HepG2 (cell line): ENCODE data around the gene TBC1D32.
"Not testable (repeated sequence)": the region's sequence is repeated elsewhere in the genome, so short reads cannot be mapped to it uniquely, and the experiment has no call there.

Source experiments
- CAMTA2 ChIP-seq: sonication (generic); formaldehyde crosslinking; IDR thresholded peaks from 2 replicates; pipeline ENCODE4 v1.4.0; 2020; ENCODE audit warnings: mild to moderate bottlenecking, missing genetic modification reagents, borderline replicate concordance
- CBX5 ChIP-seq: sonication (generic); formaldehyde crosslinking; IDR thresholded peaks from 2 replicates; pipeline ENCODE4 v1.4.0; 2020; ENCODE audit warnings: missing genetic modification reagents, borderline replicate concordance
- CTCF ChIP-seq: sonication (generic); formaldehyde crosslinking; IDR thresholded peaks from 2 replicates; pipeline ENCODE4 v1.5.0; 2020; ENCODE audit warnings: mild to moderate bottlenecking, missing genetic modification reagents, moderate library complexity
- HMG20B ChIP-seq: conservative IDR thresholded peaks from 2 replicates; pipeline ENCODE4 v1.6.1; 2016; ENCODE audit warnings: missing genetic modification reagents, missing compliant biosample characterization
- NFIC ChIP-seq: IDR thresholded peaks from 2 replicates; pipeline ENCODE4 v1.6.1; 2012; ENCODE audit warnings: mild to moderate bottlenecking, low read length, inconsistent platforms
- USF2 ChIP-seq, 2 experiments: sonication (generic) in 1 of 2; formaldehyde crosslinking in 1 of 2; IDR thresholded peaks; 2 replicates each; pipeline versions ENCODE4 v1.5.1 to v1.6.1; 2011 to 2020; ENCODE audit warnings: borderline replicate concordance in 1 of 2, low read depth in 1 of 2, low read length in 1 of 2, mild to moderate bottlenecking in 1 of 2, missing genetic modification reagents in 1 of 2, moderate library complexity in 1 of 2
- ZNF17 ChIP-seq: sonication (generic); formaldehyde crosslinking; IDR thresholded peaks from 2 replicates; pipeline ENCODE4 v1.5.0; 2020; ENCODE audit warnings: mild to moderate bottlenecking, missing genetic modification reagents
- ZNF335 ChIP-seq: sonication (generic); formaldehyde crosslinking; IDR thresholded peaks from 2 replicates; pipeline ENCODE4 v1.4.0; 2020; ENCODE audit warnings: missing genetic modification reagents
- ZSCAN29 ChIP-seq: sonication (generic); formaldehyde crosslinking; conservative IDR thresholded peaks from 2 replicates; pipeline ENCODE4 v1.4.0; 2020; ENCODE audit warnings: mild to moderate bottlenecking, missing genetic modification reagents

- TF ChIP-seq ZNF335 (CRISPR knock-in tag); ZSCAN29 (CRISPR knock-in tag); CTCF (CRISPR knock-in tag); ZNF17 (CRISPR knock-in tag); HMG20B (CRISPR knock-in tag); USF2 (IDR thresholded peaks at IDR 0.05; ENCODE audit: low read depth, low read length); USF2 (CRISPR knock-in tag; IDR thresholded peaks at IDR 0.05; ENCODE audit: borderline replicate concordance); CBX5; CAMTA2; NFIC: not testable (repeated sequence)
Measured at GRCh38 chr6:121213341-121213740, 120.9 kb downstream of the TBC1D32 start.
